Gastrocnemius medialis (tissue), 4 donors: Measurements from ENCODE around the gene ELK3. TPM values are rescaled to one million over a fixed set of nuclear protein-coding genes. Genes with fewer than 3 reads are reported as not detected.

ENCODE experiments used
- ATAC-seq, 2 donors: fragments of 150-250 bp; one replicate each; pipeline ENCODE4 v1.9.1; 2016
- DNase-seq, 2 donors: peaks; one replicate each; pipeline ENCODE4 v3.0.0-alpha.2; 2019
- H3K27ac ChIP-seq, 4 donors: fragments of 200-600 bp; sonication (generic); 1 replicate in 1 of 4; 2 replicates in 3 of 4; pipeline ENCODE4 v1.5.1; 2016 to 2018; ENCODE audit warnings: mild to moderate bottlenecking in 2 of 4, moderate library complexity in 1 of 4
- H3K27me3 ChIP-seq, 3 donors: fragments of 200-600 bp; sonication (generic) in 2 of 3; 1 replicate in 1 of 3; 2 replicates in 2 of 3; pipeline versions ENCODE4 v1.5.1 to v1.6.0; 2016 to 2019; ENCODE audit warnings: mild to moderate bottlenecking in 1 of 3, moderate library complexity in 1 of 3
- H3K36me3 ChIP-seq, 2 donors: fragments of 200-600 bp; sonication (generic) in 1 of 2; one replicate each; pipeline ENCODE4 v1.5.1; 2017 to 2018
- H3K4me1 ChIP-seq, 2 donors: fragments of 200-600 bp; sonication (generic) in 1 of 2; one replicate each; pipeline ENCODE4 v1.5.1; 2016 to 2017; ENCODE audit warnings: mild to moderate bottlenecking in 2 of 2
- H3K4me3 ChIP-seq, 4 donors: fragments of 200-600 bp; sonication (generic) in 3 of 4; 1 replicate in 1 of 4; 2 replicates in 3 of 4; pipeline ENCODE4 v1.5.1; 2016 to 2019; ENCODE audit warnings: mild to moderate bottlenecking in 2 of 4
- H3K9me3 ChIP-seq, 3 donors: fragments of 200-600 bp; sonication (generic) in 2 of 3; 1 replicate in 1 of 3; 2 replicates in 2 of 3; pipeline ENCODE4 v1.5.1; 2016 to 2019
- CTCF ChIP-seq, 5 experiments: fragments of 450-650 bp in 3 of 5; fragments of 200-600 bp in 2 of 5; sonication (generic) in 2 of 5; IDR thresholded peaks in 4 of 5; conservative IDR thresholded peaks in 1 of 5; 1 replicate in 4 of 5; 2 replicates in 1 of 5; pipeline ENCODE4 v1.5.1; 2016 to 2019; ENCODE audit warnings: antibody characterized with exemption in 5 of 5, mild to moderate bottlenecking in 3 of 5, moderate library complexity in 3 of 5
- POLR2A ChIP-seq, 2 donors: fragments of 450-650 bp; IDR thresholded peaks; one replicate each; pipeline ENCODE4 v1.6.1; 2017; ENCODE audit warnings: antibody characterized with exemption in 2 of 2, mild to moderate bottlenecking in 2 of 2, moderate library complexity in 2 of 2
- in situ Hi-C, 4 donors: fragments of 200-750 bp; cut with MboI; loops; one replicate each; pipeline versions ENCODE4 v1.15.0 to v1.8.0; 2017; ENCODE audit warnings: low sequenced_read_pairs in 4 of 4
- intact Hi-C: fragments of 100-400 bp; cut with DNase I; formaldehyde crosslinking; loops from one replicate; pipeline ENCODE4 v1.15.1; 2023; ENCODE audit warnings: low total_unique reads
- total RNA-seq, 4 donors: library from RNA; depleted of rRNA; stranded (reverse); fragments of >200 nt; gene quantifications; one replicate each; pipeline versions ENCODE4 v1.1.0 to v1.2.3, GENCODE V29; 2016

ELK3 gene
- total RNA-seq, 4 donors from 2014 or later, result 3.7 to 6.6 (median 4.9) TPM

GRCh38 chr12:96208801-96209549 is 14.8 kb downstream of the ELK3 start:
- ATAC-seq (peak; percentile 55 to 69), DNase-seq (no peak)
- peaks cover 22 to 27% of the 10 kb centered on the region in 2 donors for H3K4me1 ChIP-seq
- H3K9me3 ChIP-seq, result no peaks in the 10 kb centered on the region
- no peaks in the 10 kb centered on the region for H3K36me3 ChIP-seq
- H3K27ac ChIP-seq, result peak overlapping the region in 2 of 4 donors; percentile 34 to 55
- H3K27me3 ChIP-seq, result no peaks in the 10 kb centered on the region
- H3K4me3 ChIP-seq, result no peak overlapping the region
- intact Hi-C loops (no loop called here), in situ Hi-C loops (loop anchor here in 3 of 4 donors (10.0 to 25.0 kb wide), 2 partner anchors 144 to 303 kb away; no protein-coding TSS in a partner anchor)
- TF ChIP-seq POLR2A (IDR thresholded peaks at IDR 0.05) (no peak), CTCF (IDR thresholded peaks at IDR 0.05 in 4 of 5, conservative IDR thresholded peaks at IDR 0.05 in 1 of 5) (peak in 1 of 5 experiments; percentile 13)

GRCh38 chr12:96210376-96211055 is 16.3 kb downstream of the ELK3 start:
- H3K4me1 ChIP-seq, result peaks cover 28 to 33% of the 10 kb centered on the region in 2 donors
- intact Hi-C loops, result loop anchor here (10.0 kb wide), 1 partner anchor 304 kb away; no protein-coding TSS in a partner anchor
- H3K9me3 ChIP-seq, result no peaks in the 10 kb centered on the region
- no peak overlapping the region for H3K4me3 ChIP-seq
- TF ChIP-seq CTCF (IDR thresholded peaks at IDR 0.05 in 4 of 5, conservative IDR thresholded peaks at IDR 0.05 in 1 of 5) (no peak), POLR2A (IDR thresholded peaks at IDR 0.05) (no peak)
- H3K27me3 ChIP-seq, result no peaks in the 10 kb centered on the region
- DNase-seq (no peak), ATAC-seq (no peak)
- in situ Hi-C loops, result loop anchor here in 3 of 4 donors (5.0 to 25.0 kb wide), 6 partner anchors 143 to 304 kb away; partner anchors contain the start of gene CDK17 (in 1 of the 3)
- H3K36me3 ChIP-seq, result no peaks in the 10 kb centered on the region
- H3K27ac ChIP-seq, result peak overlapping the region in 3 of 4 donors; percentile 15 to 55 (median 34)

GRCh38 chr12:96211988-96212387 is 17.8 kb downstream of the ELK3 start:
- DNase-seq, result no peak
- no peaks in the 10 kb centered on the region for H3K9me3 ChIP-seq
- no peak for TF ChIP-seq CTCF (IDR thresholded peaks at IDR 0.05 in 4 of 5, conservative IDR thresholded peaks at IDR 0.05 in 1 of 5)
- H3K27ac ChIP-seq, result peak overlapping the region in 3 of 4 donors; percentile 27 to 55 (median 54)
- intact Hi-C loops, result loop anchor here (10.0 kb wide), 1 partner anchor 303 kb away; no protein-coding TSS in a partner anchor
- H3K4me3 ChIP-seq, result no peak overlapping the region
- in situ Hi-C loops, result loop anchor here in 3 of 4 donors (5.0 to 25.0 kb wide), 6 partner anchors 145 to 303 kb away; partner anchors contain the start of gene CDK17 (in 1 of the 3)
- ATAC-seq, result no peak
- peaks cover 29 to 33% of the 10 kb centered on the region in 2 donors for H3K4me1 ChIP-seq
- H3K27me3 ChIP-seq, result no peaks in the 10 kb centered on the region
- no peaks in the 10 kb centered on the region for H3K36me3 ChIP-seq

- in situ Hi-C loops (loop anchor here in 3 of 4 donors (5.0 to 25.0 kb wide), 6 partner anchors 145 to 302 kb away; partner anchors contain the start of gene CDK17 (in 1 of the 3)), intact Hi-C loops (loop anchor here (10.0 kb wide), 1 partner anchor 302 kb away; no protein-coding TSS in a partner anchor)
- Histone ChIP-seq H3K9me3 (no peaks in the 10 kb centered on the region), H3K27ac (peak overlapping the region in 3 of 4 donors; percentile 27 to 53 (median 49)), H3K27me3 (no peaks in the 10 kb centered on the region), H3K4me1 (peaks cover 29 to 33% of the 10 kb centered on the region in 2 donors), H3K4me3 (no peak overlapping the region), H3K36me3 (no peaks in the 10 kb centered on the region)
- ATAC-seq, result no peak
- TF ChIP-seq POLR2A (IDR thresholded peaks at IDR 0.05) (no peak), CTCF (IDR thresholded peaks at IDR 0.05 in 4 of 5, conservative IDR thresholded peaks at IDR 0.05 in 1 of 5) (no peak)
- no peak for DNase-seq
Observed at GRCh38 chr12:96212456-96213375, 18.5 kb downstream of the ELK3 start.
